Hematopoietic multipotent progenitor cell (in vitro differentiated cells): ENCODE measurements around the gene GIMAP5. TPM values are rescaled to one million over a fixed set of nuclear protein-coding genes. Genes with fewer than 3 reads are reported as not detected.

Source experiments
- DNase-seq, 3 donors: peaks; one replicate each; pipeline ENCODE4 v3.0.0-alpha.2; 2011 to 2015; ENCODE audit warnings: low read depth in 2 of 3, low spot score in 2 of 3
- total RNA-seq: library from RNA; depleted of rRNA; stranded (reverse); fragments of >200 nt; gene quantifications from one replicate; pipeline ENCODE4 v1.2.3, GENCODE V29; 2012

Gene GIMAP5
- total RNA-seq, 1 donor, result 29.1 TPM

DNA sequence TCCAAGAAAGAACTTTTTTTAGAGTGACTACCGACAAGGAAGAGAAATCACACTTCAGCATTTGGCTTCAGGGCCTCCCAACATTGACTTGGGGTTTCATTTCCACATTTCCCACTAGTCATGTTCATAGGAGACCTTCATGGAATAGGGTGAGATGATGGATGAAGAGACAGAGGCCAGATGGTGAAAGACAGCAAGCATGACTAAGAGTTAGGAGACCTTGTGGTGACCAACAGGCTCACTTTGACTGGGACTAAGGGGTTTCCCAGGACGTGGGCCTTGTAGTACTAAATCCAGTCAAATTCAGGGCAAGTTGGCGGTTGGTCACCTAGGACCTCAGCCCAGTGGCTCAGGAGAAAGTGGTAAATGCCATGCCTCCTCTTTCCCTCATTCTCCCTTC lies 3.0 kb upstream of the GIMAP5 start:
- no peak for DNase-seq

DNA sequence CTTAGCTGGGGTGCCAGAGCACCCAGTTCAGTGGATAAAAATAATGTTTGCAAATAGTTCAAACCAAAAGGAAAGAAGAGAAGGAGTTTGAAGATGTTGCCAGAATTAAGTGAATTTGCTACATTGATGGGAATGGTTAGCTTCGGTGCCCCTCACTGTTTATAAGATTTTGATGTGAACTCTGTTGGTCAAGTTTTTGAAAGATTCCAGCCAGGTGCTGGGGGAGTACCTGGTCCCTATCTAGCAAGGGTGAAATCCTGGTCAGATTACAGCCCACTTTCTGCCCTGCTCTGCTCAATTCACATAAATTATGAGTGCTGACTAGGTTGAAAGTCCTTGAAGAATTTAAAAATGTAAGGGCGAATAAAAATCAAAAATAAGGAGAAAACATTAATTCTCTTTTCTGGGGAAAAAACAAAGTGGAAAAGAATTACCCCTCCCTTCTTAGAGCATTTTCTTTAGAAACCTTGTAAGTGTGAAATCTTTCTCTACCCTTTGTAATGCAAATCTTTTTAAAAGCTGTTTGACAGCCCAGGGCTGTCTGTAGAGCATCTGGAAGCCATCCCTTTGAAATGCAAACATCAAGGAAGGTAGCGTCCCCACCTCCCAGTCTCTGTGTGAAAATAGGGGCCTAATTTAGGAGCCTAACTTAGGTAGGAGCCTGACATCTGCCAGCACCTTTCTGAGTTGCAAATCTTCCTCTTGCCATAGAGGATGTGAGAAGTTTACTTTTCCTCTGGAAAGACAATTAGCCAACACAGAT lies 1.4 kb upstream of the GIMAP5 start:
- DNase-seq, result no peak

DNA sequence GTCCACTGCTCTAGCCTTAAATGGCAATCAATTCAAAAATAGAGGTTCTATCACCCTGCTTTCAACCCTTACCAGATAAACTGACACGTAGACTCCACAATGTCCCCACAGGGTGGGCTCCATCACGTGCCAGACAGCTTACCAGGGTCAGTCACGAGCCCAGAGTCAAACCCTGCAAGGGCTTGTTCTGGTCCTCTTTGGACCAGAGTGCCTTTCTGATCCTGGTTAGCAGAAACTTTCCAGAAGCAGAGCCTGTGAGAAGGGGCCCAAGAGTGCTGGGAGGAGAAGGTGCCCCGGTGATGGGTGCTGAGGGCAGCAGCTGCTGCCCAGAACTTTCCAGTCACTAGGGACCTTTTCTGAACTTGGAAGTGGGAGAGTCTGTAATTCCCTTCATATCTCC lies 354 bp upstream of the GIMAP5 start:
- no peak for DNase-seq

DNA sequence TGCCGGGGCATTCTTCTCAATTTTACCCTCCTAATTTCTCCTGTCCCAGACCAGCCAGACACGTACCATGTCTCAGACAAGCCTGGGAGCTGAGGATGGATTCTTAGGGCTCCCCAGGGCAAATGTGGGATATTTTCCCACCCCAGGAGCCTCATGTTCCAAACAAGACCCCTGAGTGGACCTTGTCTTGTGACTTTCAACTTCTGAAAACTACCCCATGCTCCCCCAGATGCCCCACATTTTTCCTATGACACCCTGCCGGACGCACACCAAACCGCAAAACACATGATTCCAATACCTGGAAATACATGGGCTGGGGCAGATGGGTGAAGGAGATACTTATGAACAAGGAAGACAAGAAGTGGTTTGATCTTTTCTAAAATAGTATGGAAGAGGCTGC lies 874 bp downstream of the GIMAP5 start:
- no peak for DNase-seq

DNA sequence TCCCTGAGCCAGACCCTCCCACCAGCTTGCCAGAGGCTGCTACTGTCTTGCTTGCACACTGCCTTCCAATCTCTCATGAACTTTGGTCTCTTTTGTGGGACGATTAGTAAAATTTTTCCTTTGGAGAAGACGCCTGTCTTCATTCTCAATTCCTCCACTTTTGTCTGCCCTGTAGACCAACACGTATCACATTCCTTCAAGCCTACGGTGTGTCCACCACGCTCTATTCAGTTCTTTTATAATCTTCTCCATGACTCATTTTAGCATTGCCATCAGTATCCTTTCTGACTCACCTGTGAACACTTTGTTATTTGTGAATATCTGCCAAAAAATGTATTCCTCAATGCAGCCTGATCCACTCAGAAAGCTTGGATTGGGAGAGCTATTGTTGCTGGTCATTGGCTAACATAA lies 1.4 kb downstream of the GIMAP5 start:
- DNase-seq, result no peak

DNA sequence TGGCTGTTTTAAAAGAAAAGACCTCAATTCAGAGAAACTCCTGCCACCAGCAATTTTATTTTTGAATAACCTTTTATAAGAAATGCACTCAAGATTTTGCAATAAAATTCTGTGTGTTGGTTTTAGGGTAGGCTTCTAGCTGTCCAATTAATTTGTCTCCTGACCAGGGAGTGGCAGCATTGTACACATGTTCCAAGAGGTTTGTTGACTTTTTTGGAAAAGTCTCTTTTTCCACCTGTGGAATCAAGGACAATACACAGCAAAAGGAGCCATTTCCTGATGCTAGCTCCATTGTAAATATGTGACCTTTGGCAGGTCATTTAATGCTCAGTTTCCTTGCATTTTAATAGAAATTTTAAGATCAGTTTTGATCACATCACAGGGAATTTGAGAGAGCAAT lies 1.8 kb downstream of the GIMAP5 start:
- no peak for DNase-seq

DNA sequence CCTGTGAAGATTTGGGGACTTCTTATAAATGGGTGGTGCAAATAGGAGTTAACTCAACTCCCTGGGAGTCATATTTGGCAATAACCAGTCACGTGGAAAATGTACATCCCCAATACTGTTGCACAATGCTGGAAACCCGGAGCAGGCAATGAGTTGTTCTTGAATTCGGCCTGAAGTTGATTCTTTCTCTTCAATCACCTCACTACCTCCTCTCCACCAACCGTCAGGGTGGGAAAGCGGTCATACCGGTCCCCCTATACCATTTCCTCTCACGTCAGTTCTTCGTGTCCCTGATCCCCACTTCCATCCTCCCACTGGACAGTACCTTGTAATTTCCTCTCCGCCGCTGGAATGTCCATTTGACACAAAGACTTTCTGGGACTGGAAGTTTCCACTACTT lies 2.8 kb downstream of the GIMAP5 start:
- DNase-seq, result no peak

DNA sequence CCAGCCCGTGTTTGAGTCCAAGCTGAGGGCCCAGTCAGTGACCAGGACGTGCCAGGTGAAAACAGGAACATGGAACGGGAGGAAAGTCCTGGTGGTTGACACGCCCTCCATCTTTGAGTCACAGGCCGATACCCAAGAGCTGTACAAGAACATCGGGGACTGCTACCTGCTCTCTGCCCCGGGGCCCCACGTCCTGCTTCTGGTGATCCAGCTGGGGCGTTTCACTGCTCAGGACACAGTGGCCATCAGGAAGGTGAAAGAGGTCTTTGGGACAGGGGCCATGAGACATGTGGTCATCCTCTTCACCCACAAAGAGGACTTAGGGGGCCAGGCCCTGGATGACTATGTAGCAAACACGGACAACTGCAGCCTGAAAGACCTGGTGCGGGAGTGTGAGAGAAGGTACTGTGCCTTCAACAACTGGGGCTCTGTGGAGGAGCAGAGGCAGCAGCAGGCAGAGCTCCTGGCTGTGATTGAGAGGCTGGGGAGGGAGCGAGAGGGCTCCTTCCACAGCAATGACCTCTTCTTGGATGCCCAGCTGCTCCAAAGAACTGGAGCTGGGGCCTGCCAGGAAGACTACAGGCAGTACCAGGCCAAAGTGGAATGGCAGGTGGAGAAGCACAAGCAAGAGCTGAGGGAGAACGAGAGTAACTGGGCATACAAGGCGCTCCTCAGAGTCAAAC lies 5.2 kb downstream of the GIMAP5 start:
- DNase-seq, result no peak

DNA sequence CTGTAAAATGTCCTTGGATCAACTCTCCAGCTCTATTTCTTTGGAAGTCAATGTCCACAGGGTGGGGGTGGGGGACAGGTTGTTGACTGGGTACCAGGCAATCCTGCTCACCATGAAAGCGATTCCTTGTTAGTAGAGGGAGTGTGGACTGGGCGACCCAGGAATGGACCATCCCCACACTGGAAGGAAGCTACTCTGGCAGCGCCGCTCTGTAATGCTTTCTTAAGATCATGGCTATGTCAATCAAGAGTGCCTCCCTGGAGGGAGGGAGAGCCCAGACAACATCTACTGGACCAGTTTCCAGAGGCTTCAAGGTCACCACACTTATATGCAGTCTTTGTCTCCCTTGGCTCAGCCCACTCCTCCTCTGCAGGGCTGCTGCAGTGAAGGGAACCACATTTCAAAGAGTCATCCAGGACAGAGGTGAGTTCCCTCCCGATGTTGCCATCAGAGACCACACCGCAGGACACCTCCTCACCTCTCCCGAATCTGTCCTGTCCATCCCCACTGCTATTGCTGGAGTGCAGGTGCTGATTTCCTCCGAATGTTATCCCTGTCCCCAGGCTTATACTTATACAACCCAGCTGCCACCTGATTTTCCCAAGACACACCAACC lies 6.9 kb downstream of the GIMAP5 start:
- no peak for DNase-seq

DNA sequence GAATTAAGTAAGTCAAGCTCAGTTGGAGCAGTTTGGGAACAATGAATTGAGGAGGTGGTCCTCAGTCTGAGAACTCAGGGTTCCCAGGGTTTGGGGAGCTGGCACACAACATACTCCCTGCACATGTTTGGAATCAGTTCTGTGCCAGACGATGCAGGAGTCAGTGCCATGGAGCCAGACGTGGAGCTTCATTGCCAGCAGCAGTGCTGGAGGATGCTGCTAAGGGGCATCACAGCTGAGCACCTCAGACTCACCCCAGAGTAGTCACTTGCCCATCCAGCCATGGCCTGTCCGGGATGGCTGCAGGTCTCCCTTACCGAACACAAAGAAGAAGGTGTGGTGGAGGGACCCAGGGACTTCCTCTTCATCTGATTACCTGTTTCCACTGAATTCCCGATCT lies 7.9 kb downstream of the GIMAP5 start:
- DNase-seq, result no peak

DNA sequence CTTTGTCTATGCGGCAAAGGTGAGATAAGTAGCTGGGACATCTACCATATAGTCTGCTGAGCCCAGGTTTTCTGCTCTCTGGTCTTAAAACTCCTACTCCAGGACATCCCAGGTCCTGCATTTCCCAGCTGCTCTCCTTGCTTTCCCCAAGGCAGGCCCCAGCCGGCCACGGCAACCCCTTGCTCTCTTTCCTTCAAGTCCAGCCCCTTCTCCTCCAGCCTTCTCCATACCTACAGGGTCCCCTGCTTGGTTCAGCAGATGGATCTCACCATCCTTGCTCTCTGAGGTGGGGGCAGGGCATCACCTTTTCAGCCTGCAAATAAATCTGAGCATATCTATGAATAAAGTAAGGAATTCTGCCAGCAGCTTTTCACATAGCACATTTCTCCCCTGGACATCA lies 8.7 kb downstream of the GIMAP5 start:
- no peak for DNase-seq

DNA sequence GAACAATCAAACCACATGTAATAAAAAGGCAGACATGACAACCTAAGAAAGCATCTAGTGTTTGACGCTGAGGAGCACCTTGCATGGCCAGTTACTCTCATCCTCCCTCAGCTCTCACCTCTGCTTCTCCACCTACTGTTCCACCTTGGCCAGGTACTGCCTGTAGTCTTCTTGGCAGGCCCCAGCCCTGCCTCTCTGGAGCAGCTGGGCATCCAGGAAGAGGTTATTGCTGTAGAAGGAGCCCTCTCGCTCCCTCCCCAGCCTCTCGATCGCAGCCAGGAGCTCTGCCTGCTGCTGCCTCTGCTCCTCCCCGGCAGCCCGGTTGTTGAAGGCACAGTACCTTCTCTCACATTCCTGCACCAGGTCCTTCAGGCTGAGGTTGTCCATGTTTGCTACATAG lies 9.7 kb downstream of the GIMAP5 start:
- no peak for DNase-seq

DNA sequence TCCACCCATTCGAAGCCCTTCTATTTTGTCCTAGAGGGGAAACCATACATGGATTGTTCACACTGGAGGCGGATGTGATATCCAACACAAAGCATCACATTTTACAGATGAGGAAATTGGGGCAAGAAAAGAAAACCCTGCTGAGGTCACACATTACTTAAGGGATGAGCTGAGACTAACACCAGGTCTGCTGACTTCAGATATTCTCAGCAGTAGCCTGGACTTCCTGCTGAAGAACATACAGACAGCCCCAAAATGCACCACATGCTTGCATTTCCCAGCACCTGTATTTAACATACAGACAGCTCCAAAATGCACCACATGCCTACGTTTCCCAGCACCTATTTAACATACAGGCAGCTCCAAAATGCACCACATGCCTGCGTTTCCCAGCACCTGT lies 11.2 kb downstream of the GIMAP5 start:
- DNase-seq, result no peak

DNA sequence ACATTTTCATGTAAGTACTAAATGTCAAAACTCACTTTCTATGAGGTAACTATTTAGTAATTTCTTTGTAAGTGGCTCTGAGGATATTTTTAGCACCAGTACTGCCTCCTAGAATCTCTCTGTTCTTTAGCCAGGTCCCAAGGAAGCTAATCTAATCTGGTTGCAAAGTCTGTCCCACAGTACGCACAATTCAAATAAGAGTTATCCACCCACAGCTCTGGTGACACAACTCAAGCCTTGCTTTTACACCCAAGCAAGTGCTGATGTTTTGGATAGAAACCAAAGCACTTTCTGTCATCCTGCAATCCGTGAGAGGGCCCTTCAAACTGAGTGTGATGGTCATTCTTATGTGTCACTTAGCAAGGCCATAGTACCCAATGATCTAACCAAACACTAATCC lies 14.5 kb downstream of the GIMAP5 start:
- no peak for DNase-seq

DNA sequence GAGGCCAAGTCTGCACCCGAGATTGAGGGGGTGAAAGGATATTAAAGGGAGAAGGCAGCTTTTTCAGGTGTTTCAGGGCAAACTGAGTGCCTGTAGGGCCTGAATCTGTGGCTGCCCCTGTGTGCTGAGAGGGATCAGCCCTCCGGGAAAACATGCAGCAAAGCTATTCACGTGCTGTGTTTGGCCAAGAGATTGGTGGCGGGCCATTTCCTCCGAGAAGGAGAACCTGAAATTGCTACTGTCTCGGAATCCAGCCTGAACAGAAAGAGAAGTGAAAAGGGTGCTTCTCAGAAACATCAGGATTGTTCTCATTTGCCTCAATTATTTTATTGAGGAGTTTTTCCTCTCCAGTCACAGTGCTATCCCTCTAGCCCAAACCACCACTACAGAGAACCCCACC lies 16.0 kb downstream of the GIMAP5 start:
- DNase-seq, result peak in 1 of 3 donors; percentile 22

DNA sequence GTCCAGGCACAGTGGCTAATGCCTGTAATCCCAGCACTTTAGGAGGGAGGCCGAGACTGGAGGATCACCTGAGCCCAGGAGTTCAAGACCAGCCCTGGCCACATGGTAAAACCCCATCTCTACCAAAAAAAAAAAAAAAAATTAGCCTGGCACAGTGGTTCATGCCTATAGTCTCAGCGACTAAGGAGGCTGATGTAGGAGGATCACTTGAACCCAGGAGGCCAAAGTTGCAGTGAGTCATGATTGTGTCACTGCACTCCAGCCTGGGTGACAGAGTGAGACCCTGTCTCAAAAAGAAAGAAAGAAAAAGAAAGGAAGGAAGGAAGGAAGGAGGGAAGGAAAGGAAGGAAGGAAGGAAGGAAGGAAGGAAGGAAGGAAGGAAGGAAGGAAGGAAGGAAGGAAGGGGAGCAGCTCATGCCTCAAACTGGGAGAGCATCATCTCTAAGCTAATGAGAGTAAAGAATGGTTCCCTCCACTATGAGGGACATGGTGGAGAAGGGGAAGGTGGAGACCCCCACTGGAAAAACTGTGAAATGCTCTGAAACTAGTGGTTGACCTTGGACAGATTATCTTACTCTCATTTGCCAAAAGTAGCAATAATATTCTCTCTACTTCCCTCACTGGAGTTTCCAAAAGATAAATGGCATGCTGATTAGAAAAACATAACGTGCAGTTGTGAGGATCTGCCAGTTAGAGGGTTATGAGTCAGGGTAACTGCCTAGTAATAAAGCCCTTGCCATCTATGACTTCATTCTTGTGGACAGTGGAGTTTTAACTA lies 16.8 kb downstream of the GIMAP5 start:
- DNase-seq, result peak in 2 of 3 donors; percentile 67 to 69

DNA sequence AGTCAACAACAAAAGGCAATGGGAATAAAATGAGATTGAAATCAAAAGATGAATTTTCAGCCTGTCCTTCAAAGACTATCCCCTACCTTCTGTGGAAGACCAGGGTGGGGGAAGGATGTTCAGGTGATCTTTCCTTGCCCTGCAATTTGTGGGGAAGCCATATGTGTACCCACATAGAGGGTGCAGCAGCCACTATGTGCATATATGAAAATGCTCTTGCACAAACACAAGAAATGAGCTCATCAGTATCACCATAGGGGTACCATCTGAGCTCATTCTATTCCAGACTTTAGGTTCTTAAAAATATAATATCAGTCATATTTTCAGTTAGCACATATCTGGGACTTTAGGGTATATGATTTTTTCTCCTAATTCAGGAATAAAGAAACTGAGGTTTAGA lies 17.7 kb downstream of the GIMAP5 start:
- DNase-seq, result peak in 1 of 3 donors; percentile 5

DNA sequence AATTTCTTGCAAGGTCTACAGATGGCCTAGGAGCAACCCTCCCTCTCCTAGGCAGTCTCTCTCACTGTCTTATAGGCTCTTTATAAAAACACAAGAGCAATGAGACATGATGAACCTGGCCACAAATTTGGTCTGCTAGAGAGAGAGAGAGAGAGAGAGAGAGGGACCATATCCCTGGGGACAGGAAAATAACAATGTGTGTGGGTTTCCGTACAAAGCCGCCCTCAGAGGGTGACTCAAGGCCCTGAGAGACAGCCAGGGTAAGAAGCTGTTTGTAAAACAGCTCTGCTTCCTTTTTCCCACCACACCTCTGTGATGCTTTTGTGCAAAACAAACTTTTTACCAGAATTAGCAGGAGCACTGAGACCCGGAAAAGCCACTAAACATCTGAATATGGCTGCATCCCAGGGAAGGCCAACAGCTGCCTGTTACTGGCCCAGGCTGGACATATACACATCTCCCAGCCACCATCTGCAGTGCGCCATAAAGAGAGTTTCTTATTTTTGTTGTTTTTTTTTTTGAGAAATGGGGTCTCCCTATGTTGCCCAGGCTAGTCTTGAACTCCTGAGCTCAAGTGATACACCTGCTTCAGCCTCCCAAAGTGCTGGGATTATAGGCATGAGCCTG lies 18.4 kb downstream of the GIMAP5 start:
- peak; percentile 64 to 87 (median 80) for DNase-seq

DNA sequence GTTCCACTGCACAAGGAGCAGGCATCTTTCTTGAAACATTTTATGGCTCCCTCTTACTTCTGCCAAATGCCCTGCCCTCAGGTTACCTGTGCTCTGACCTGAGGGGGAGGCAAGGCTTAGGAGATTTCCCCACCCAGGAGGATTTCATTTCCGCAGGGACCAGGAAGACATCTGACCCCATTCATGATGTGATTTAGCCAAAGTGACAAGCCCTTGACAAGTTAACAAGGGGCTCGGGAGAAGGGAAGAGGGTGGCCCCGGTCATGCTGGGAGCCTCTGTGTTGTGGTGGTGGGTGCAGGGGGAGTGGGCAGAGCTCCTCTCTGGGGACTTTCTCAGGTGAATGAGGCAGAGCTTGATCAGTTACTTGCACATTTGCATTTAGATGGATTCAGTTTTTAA lies 18.9 kb downstream of the GIMAP5 start:
- no peak for DNase-seq

DNA sequence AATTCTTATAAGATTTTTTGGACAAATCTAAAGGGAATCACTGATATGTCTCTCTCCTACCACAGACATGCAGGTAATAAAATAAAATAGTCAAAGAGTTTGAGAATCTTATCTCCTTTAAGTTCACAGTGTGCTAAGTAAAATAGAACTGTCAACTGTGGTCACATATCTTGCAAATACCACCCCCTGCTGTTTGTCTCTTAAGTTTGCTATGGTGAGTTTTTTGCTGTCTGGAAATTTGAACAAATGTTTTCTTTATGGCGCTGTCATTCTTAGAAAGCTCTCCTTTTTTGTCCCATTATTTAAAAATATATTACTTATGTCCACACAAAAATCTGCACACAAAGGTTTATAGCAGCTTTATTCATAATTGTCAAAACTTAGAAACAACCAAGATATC lies 19.6 kb downstream of the GIMAP5 start:
- peak in 2 of 3 donors; percentile 36 to 67 for DNase-seq

DNA sequence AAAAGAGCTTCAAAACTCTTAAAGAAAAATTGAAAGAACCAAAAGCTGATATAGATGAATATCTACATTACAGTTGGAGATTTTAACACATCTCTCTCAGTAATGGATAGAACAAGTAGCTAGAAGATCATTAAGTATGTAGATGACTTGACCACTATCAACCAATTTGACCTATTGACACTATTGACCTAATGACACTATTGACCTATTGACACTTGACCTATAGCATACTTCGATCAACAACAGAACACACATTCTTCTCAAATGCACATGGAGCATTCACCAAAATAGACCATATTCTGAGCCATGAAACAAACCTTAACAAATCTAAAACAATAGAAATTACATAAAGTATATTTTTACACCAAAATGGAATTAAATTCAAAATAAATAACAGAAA lies 22.3 kb downstream of the GIMAP5 start:
- no peak for DNase-seq
